Cardiac muscle cell (in vitro differentiated cells and primary cell): ENCODE measurements around the gene TP73. TPM values are rescaled to one million over a fixed set of nuclear protein-coding genes. Genes with fewer than 3 reads are reported as not detected.

Experiments used
- DNase-seq, 2 donors: peaks; one replicate each; pipeline versions ENCODE4 v3.0.0 to v3.0.0-alpha.2; 2010 to 2017; ENCODE audit warnings: low read depth in 1 of 2, low spot score in 1 of 2
- H3K27ac ChIP-seq: fragments of 200-600 bp; sonication (generic); 2 replicates; pipeline ENCODE4 v1.5.1; 2016
- H3K27me3 ChIP-seq: fragments of 200-600 bp; sonication (generic); 2 replicates; pipeline ENCODE4 v1.6.0; 2016; ENCODE audit warnings: control low read depth
- H3K36me3 ChIP-seq: fragments of 200-600 bp; sonication (generic); 2 replicates; pipeline ENCODE4 v1.5.1; 2016; ENCODE audit warnings: control low read depth
- H3K4me1 ChIP-seq: fragments of 200-600 bp; sonication (generic); 2 replicates; pipeline ENCODE4 v1.8.1; 2017; ENCODE audit warnings: low read depth, mild to moderate bottlenecking, mixed run types
- H3K4me3 ChIP-seq: fragments of 200-600 bp; sonication (generic); 2 replicates; pipeline ENCODE4 v1.5.1; 2016; ENCODE audit warnings: mild to moderate bottlenecking
- H3K9me3 ChIP-seq: fragments of 200-600 bp; sonication (generic); 2 replicates; pipeline ENCODE4 v1.5.1; 2017; ENCODE audit warnings: low read depth, mild to moderate bottlenecking, control low read depth
- polyA plus RNA-seq: library from polyadenylated mRNA; unstranded; fragments of >200 nt; fragmentation: Nextera tagmentation; extraction: Ambion mirVana; gene quantifications from 2 replicates; pipeline ENCODE4 v1.2.1, GENCODE V29; 2016
- total RNA-seq: library from RNA; depleted of rRNA; stranded (reverse); fragments of >200 nt; gene quantifications from 2 replicates; pipeline ENCODE4 v1.2.3, GENCODE V29; 2016
- TF ChIP-seq, protein P1 (sequence below): IDR thresholded peaks from 2 replicates; pipeline ENCODE4 v1.5.1; 2012; ENCODE audit warnings: low read depth, mild to moderate bottlenecking, low read length

Gene TP73
- total and polyA plus RNA-seq, 2 experiments from 2014 or later: 0.87 TPM; not detected in 1

DNA sequence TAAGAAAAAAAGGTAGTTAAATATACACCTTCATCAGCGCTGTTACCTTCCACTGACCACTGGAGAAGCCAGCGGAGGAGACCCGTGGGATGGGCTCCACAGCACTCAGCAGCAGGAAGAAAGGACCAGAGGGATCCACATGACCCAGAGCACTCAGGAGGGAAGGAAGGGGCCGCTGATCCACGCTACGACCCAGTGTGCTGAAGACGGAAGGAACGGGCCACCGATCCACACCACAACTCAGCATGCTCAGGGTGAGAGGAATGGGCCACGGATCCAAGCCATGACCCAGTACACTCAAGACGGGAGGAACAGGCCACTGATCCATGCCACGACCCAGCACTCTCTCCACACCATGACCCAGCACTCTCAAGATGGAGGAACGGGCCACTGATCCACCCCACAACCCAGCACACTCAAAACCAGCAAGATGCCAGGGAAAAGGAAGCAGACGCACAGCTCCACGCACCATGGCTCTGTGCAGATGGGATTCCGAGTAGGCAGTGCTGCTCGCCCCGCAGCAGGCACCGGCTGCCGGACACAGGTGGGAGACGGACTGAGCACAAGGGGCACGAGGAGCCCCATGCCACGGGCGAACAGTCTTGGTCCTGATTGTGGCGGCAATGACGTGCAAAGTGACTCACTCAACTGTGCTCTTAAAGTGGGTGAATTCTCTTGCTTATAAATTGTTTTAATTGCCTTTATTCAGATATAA lies 11.1 kb upstream of the TP73 start:
- TF ChIP-seq, protein P1, sequence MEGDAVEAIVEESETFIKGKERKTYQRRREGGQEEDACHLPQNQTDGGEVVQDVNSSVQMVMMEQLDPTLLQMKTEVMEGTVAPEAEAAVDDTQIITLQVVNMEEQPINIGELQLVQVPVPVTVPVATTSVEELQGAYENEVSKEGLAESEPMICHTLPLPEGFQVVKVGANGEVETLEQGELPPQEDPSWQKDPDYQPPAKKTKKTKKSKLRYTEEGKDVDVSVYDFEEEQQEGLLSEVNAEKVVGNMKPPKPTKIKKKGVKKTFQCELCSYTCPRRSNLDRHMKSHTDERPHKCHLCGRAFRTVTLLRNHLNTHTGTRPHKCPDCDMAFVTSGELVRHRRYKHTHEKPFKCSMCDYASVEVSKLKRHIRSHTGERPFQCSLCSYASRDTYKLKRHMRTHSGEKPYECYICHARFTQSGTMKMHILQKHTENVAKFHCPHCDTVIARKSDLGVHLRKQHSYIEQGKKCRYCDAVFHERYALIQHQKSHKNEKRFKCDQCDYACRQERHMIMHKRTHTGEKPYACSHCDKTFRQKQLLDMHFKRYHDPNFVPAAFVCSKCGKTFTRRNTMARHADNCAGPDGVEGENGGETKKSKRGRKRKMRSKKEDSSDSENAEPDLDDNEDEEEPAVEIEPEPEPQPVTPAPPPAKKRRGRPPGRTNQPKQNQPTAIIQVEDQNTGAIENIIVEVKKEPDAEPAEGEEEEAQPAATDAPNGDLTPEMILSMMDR: no peak
- no peaks in the 10 kb centered on the region for H3K27me3 ChIP-seq
- no peaks in the 10 kb centered on the region for H3K9me3 ChIP-seq
- no peak overlapping the region for H3K27ac ChIP-seq
- peaks cover 15% of the 10 kb centered on the region for H3K36me3 ChIP-seq
- no peaks in the 10 kb centered on the region for H3K4me1 ChIP-seq
- no peak for DNase-seq
- H3K4me3 ChIP-seq: no peak overlapping the region

DNA sequence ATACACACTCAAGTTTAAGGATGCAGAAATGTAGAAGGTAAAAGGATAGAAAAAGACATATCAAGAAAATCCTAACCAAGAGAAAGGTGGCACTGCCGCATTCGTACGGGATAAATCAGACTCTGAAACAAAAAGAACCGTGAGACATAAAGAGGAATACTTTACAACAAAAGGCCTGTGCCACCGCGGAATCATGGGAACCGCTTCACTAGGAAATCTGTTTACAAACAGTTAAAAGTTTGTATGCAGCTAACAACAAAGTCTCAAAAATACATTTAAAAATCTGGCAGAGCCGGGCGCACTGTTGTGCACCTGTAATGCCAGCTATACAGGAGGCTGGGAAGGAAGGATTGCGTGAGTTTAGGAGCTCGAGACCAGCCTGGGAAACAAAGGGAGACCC lies 10.5 kb upstream of the TP73 start:
- Histone ChIP-seq H3K4me1 (no peaks in the 10 kb centered on the region), H3K36me3 (peaks cover 14% of the 10 kb centered on the region), H3K27me3 (no peaks in the 10 kb centered on the region), H3K4me3 (no peak overlapping the region), H3K9me3 (no peaks in the 10 kb centered on the region), H3K27ac (no peak overlapping the region)
- no peak for DNase-seq
- TF ChIP-seq, protein P1: no peak

DNA sequence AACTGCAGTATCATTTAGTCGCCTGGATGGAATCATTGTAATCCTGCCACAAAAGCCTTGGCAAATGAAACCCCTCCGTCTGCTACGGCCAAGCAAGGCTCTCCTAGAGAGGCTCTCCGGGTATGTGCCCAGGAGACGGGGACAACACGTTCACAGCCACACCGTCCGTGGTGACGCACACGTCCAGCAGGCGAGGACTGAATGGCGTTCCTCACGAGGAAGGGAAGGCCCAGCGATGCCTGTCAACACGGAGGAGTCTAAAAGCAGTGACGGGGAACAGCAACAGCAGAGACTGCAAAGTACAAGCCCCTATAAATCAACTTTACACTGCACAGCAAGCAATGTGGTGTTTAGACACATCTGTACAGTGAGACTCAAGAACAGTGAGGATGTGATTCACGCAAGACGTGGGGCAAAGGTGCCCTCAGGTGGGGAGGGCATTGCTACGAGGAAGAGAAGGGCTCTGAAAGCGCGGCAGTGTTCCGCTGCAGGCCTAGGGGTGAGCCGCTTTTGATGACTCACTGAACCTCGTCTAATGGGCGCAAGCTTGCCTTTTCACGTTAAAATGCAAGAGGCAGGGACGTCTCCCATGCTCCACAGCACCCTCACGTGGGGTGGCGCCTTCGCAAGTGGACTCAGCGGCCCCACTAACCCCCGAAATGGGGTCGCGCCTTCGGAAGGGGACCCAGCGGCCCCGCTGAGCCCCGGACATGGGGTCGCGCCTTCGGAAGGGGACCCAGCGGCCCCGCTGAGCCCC lies 9.2 kb upstream of the TP73 start:
- no peak for DNase-seq
- no peaks in the 10 kb centered on the region for H3K9me3 ChIP-seq
- no peak overlapping the region for H3K27ac ChIP-seq
- no peak overlapping the region for H3K4me3 ChIP-seq
- no peaks in the 10 kb centered on the region for H3K27me3 ChIP-seq
- H3K4me1 ChIP-seq: no peaks in the 10 kb centered on the region
- TF ChIP-seq, protein P1: no peak
- H3K36me3 ChIP-seq: peaks cover 8% of the 10 kb centered on the region

- TF ChIP-seq, protein P1: no peak
- Histone ChIP-seq H3K36me3 (peaks cover 5% of the 10 kb centered on the region), H3K27ac (no peak overlapping the region)
Observed at GRCh38 chr1:3644273-3644672, 8.0 kb upstream of the TP73 start.

DNA sequence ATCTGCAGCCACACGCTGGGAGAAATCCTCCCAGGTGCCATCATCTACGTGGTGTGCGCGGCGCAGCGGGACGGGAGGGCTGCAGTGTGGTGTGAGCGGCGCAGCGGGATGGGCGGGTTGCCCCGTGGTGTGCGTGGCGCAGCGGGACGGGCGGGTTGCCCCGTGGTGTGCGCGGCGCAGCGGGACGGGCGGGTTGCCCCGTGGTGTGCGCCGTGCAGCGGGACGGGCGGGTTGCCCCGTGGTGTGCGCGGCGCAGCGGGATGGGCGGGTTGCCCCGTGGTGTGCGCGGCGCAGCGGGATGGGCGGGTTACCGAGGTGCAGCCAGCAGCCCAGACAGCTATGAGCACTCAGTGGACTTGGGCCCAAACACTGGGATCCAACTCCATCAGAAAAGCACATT lies 7.1 kb upstream of the TP73 start:
- Histone ChIP-seq H3K27me3 (peaks cover 3% of the 10 kb centered on the region), H3K4me1 (no peaks in the 10 kb centered on the region), H3K36me3 (peaks cover 5% of the 10 kb centered on the region), H3K9me3 (no peaks in the 10 kb centered on the region), H3K4me3 (no peak overlapping the region), H3K27ac (no peak overlapping the region)
- no peak for DNase-seq
- TF ChIP-seq, protein P1: no peak

More at GRCh38 chr1:3644273-3644672, 8.0 kb upstream of the TP73 start:
- no peak for DNase-seq
- Histone ChIP-seq H3K4me3 (no peak overlapping the region), H3K4me1 (no peaks in the 10 kb centered on the region), H3K27me3 (no peaks in the 10 kb centered on the region), H3K9me3 (no peaks in the 10 kb centered on the region)
